Sigmoid colon (tissue), 4 donors: Measurements from ENCODE around the gene ANKH.

Source experiments
- EP300 ChIP-seq, 4 donors: sonication (generic); formaldehyde crosslinking; IDR thresholded peaks; one replicate each; pipeline ENCODE4 v1.6.1; 2017; ENCODE audit warnings: antibody characterized with exemption in 4 of 4
- POLR2A ChIP-seq, 2 donors: fragments of 450-650 bp; IDR thresholded peaks; one replicate each; pipeline ENCODE4 v1.6.1; 2016; ENCODE audit warnings: antibody characterized with exemption in 2 of 2, mild to moderate bottlenecking in 2 of 2, moderate library complexity in 2 of 2
- POLR2AphosphoS5 ChIP-seq, 4 donors: sonication (generic); formaldehyde crosslinking; IDR thresholded peaks; one replicate each; pipeline ENCODE4 v1.6.1; 2017; ENCODE audit warnings: antibody characterized with exemption in 4 of 4
- TF ChIP-seq, protein P1 (sequence below), 4 experiments: fragments of 450-650 bp in 3 of 4; fragments of 200-600 bp in 1 of 4; IDR thresholded peaks; one replicate each; pipeline ENCODE4 v1.5.1; 2016 to 2019; ENCODE audit warnings: antibody characterized with exemption in 4 of 4, mild to moderate bottlenecking in 3 of 4, moderate library complexity in 2 of 4

DNA sequence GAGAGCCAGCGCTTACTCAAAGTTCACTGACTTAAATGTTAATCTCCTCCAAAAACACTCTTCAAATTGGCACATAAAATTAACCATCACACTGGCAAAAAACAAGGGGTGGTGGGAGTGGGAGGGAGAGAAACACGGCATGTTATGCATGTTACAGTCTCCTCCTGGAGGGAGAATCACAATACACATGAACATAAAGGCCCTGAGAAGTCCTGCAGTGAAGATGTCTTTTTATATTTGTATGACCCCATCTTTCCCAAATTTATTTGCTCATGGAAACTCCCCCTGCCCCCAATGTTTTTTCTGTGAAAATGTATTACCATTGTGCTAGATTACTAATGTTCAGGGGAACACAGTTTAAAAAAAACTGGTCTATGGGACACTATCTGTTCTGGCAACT is 37.8 kb upstream of the ANKH start:
- no peak for TF ChIP-seq EP300 (IDR thresholded peaks at IDR 0.05)
- TF ChIP-seq, protein P1, sequence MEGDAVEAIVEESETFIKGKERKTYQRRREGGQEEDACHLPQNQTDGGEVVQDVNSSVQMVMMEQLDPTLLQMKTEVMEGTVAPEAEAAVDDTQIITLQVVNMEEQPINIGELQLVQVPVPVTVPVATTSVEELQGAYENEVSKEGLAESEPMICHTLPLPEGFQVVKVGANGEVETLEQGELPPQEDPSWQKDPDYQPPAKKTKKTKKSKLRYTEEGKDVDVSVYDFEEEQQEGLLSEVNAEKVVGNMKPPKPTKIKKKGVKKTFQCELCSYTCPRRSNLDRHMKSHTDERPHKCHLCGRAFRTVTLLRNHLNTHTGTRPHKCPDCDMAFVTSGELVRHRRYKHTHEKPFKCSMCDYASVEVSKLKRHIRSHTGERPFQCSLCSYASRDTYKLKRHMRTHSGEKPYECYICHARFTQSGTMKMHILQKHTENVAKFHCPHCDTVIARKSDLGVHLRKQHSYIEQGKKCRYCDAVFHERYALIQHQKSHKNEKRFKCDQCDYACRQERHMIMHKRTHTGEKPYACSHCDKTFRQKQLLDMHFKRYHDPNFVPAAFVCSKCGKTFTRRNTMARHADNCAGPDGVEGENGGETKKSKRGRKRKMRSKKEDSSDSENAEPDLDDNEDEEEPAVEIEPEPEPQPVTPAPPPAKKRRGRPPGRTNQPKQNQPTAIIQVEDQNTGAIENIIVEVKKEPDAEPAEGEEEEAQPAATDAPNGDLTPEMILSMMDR (IDR thresholded peaks at IDR 0.05), result no peak
- no peak for TF ChIP-seq POLR2A (IDR thresholded peaks at IDR 0.05)
- TF ChIP-seq POLR2AphosphoS5 (IDR thresholded peaks at IDR 0.05), result no peak
